NCI-H526 (cell line): Measurements from ENCODE around the gene IGF2BP3.

Source experiments
- DNase-seq, 2 experiments: peaks; one replicate each; lab custom pipeline; 2025; lab: John Stamatoyannopoulos, UW

IGF2BP3 gene

DNA sequence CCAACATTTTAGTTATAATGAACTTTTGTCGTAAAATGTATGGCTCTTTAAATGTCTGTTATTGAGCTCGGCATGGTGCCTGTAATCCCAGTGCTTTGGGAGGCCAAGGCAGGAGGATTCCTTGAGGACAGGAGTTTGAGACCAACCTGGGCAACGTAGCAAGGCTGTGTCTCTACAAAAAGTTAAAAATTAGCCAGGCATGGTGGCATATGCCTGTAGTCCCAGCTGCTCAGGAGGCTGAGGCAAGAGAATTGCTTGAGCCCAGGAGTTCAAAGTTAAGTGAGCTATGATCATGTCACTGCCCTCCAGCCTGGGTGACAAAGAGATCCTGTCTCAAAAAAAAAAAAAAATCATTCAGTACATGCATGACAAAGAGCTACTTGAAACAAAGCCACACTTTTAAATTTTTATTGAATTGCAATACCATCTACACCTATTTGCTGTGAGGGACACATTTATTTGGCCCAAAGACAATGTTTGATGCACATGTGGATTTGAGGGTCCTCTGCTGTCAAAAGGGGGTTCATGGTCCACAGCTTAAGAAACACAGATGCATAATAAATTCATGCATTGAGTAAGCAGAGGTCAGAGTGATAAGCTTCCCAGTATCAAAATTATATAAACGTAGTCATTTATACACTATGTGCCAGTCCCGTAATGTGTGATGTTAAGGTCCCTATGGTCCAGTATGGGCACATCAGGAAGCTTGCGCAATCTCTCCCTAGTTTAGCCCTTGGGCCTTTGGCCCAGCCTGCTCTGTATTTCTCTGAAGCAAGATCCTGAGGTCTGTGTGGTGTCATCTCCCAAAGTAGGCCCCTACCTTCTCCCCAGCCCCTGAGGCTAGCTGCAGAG, 175.5 kb downstream of the IGF2BP3 start:
- no peak for DNase-seq

DNA sequence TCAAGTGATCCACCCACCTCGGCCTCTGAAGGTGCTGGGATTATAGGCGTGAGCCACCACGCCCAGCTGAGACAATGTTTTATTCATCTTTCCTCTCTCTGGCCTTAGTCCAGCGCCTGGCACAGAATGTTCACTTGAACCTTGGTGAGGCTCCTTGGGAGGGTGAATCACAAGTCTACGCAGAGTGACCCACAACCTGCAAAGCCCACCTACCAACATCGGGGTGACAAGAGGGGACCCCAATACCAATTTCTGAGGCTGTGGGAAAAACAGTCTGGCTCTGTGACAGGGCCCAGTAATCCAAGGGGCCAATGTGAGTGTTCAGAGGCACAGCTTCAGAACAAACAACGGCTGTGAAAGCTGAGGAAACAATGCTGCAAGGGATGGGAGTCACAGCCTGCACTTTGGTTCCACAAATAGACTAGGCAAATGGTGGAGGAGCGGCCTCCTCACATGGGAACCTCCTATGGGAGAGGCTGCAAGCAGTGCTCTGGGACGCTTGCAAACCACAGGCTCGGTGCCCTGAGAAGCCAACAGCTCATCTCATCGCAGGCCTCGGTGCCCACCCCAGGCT, 176.7 kb downstream of the IGF2BP3 start:
- no peak for DNase-seq

DNA sequence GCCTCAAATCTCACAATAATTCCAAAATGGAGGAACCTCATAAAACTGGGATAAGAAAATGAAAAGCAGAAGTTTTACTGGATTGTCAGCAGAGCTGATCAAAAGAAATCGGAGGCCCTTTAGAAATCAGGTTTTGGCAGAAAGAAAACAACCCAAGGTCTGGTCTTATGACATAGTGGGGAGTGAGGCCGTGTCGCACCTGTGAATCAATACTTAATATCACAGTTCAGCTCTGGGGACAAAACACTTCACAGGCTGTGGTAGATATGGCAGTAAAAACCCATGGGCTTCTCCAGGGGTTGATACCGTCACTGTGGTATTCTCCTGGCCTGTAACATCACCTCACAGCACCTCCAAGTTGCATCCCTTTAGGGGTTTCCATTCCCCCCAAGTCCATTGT, 177.7 kb downstream of the IGF2BP3 start:
- no peak for DNase-seq

DNA sequence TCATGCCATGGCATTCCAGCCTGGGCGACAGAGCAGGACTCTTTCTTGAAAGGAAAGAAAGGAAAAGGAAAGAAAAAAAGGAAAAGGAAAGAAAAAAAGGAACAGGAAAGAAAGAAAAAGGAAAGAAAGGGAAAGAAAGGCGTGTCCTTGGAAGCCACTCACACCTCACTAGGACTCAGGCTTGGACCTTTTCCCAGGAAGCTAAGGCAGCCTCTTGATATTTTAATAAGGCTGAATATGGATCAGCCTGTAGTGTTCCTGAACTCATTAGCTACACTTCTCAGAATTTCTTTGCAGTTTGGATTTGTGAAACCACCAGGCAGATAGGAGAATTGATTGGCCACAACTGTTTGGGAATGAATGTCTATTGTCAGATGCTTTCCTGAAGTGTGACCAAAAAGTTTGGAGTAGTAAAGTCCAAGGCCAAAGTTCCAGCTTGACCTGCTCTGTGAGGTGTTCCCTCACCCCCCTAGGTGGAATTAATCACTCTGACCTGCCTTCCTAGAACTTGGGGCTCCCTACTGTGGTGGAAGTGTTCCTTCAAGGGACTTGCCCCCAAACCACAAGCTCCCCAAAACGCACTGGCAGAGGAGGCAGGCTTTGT, 178.2 kb downstream of the IGF2BP3 start:
- DNase-seq: no peak

DNA sequence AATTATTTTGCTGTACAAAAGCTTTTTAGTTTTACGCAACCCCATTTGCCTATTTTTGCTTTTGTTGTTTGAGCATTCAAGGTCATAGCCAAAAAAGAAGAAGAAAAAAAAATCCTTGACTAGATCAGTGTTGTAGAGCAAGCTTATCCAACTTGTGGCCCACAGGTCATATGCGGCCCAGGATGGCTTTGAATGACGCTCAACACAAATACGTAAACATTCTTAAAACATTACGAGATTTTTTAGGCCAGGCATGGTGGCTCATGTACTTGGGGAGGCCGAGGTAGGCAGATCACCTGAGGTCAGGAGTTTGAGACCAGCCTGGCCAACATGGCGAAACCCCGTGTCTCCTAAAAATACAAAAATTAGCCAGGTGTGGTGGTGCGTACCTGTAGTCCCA, 179.3 kb downstream of the IGF2BP3 start:
- DNase-seq: no peak

DNA sequence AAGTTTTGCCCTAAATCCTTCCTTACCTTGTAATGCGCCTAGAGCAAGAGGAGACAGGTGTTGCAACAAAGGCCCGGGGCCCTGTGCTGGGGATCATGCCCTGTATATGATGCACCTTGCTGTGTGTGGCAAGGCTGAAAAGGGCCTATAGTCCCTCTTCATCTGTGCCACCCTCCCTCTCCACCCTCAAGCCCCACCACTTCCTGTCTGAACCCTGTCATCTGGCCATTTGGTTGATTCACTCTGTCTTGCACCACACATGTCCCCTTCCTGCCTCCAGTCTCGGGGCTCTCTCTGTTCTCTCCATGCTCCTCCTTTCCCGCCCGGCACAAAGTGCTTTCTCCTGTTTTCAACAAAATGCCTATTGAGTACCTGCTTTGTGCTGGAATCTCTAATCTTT, 182.7 kb downstream of the IGF2BP3 start:
- no peak for DNase-seq

DNA sequence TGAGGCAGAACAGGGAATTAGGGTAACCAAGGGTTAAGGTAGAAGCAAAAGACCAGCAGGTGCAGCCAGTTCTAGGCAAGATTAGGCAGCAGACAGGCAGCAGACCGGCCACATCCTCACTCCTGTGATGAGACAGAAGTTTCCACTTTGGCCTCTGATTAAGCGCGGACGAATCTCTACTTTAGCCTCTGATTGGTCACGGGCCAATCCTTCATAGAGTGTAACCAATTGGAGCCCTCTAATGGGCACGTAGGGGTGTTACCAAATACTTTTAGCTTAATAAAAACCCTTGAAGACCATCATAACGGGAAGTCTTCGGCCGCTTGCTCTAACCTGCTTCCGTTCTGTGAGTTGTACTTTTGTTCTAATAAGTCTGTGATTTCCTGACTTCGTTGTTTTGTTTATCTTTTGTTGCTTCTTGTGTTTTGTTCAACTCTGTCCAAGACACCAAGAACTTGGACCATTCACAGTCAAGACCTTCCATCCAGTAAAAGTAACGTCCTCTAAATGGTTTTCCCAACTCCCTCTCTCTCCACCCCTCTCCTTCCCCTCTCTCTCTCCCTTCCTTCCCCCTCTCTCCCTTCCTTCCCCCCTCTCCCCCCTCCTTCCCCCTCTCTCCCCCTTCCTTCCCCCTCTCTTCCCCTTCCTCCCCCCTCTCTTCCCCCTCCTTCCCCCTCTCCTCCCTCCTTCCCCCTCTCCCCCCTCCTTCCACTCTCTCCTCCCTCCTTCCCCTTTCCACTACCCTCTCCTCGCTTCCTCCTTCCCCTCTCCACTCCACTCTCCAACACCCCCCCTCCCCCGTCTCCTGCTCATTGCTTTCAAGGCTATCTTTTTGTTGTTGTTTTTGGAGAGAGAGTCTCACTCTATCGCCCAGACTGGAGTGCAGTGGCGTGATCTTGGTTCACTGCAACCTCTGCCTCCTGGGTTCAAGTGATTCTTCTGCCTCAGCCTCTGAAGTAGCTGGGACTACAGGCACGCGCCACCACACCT, 184.3 kb downstream of the IGF2BP3 start:
- peak in 1 of 2 experiments; percentile 7 for DNase-seq

DNA sequence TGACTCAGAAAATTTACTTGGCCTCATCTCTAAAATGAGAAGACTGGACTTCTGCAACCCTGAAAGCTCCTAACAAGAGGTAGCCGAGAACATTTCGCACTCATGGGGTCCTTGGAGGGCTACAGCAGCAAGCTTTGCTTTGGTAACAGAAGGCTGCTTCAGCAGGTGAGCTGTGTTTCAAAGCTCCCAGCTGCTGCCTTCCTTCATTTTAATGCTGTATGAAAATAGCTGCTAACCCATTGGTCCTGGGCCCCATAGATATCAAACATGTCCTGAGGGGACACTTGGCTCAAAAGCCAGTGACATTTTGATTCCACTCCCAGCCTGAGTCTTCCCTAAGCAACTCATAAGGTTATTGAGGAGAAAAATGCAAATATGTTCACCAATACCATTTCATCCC, 185.4 kb downstream of the IGF2BP3 start:
- peak in 1 of 2 experiments; percentile 31 for DNase-seq

DNA sequence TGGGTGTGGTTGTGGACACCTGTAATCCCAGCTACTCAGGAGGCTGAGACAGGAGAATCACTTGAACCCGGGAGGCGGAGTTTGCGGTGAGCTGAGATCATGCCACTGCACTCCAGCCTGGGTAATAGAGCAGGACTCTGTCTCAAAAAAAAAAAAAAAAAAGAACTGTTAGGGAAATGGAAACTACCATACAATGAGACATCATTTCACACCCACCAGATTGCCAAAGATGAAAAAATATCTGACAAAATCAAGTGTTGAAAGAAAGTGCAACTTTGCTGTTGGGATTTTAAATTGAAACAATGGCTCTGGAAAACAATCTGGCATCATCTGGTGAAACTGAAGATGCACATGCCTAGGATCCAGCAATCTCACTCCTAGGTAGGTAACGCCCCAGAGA, 187.2 kb downstream of the IGF2BP3 start:
- no peak for DNase-seq

DNA sequence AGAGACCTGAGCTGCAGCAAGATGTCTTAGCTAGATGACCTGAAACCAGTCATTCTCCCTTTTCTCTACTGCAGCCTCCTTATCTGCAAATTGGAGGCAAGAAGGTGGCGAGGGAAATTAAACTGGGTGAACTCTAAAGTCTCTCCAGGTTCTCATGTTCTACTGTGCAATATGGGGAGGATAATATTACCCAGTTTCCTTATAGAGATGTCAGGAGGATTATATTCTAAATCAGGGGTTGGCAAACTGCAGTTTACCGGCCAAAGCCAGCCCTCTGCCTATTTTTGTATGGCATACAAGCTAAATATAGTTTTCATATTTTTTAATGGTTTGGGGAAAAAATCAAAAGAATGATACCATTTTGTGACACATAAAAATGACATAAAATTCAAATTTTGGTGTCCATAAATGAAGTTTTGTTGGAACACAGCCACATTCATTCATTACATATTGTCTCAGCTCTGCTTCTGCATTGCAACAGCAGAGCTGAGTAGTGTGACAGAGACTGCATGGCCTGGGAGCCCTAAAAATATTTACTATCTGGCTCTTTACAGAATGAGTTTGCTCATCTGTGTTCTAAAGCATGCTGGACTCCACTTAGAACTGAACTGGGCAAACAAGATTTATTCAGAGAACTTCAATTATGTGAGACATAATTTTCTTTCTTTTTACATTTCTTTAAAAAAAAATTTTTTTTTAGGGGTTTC, 190.3 kb downstream of the IGF2BP3 start:
- no peak for DNase-seq

DNA sequence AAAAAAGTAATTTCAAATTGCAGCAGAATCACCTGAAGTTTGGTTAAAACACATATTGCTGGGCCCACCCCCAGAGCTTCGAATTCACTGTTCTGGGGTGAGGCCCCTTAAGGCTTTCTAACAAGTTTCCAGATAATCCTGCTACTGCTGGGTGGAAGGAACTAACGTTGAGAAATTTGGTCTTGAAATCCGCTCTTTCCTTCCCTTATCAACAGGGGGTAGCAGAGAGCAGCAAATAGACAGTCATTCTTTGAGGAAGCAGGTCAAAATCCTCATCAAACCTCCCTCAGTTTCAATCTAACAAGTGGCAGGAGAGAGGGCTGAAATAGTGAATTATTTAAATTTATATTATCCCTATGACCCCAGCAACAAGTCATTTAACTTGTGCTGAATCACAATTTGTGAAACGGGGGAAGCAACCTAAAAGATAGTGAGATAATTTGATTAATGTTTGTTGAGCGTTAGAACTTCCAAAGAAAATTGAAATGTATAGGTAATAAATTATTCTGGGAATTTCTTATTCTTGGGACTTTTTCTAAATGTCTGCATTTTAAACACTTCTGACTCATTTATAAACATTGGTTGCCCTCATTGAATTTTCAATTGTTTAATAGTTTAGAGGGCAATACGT, 192.8 kb downstream of the IGF2BP3 start:
- DNase-seq: peak; percentile 52 to 74

DNA sequence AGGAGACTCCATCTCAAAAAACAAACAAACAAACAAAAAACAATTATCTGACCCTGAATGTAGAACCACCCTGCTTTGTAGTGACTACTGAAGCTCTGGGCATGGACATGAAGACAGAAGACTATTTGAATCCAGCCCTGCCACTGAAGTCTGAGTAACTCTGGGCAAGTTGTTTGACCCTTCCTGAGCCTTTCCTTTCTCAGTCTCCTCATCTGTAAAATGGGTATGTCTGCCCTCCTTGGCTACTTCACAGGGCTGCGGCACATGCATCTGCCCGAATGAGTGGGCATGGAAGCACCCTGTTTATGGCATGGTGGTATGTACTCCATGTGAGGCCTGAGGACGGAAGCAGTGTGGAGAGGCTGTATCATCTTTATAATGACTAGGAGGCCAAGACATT, 193.3 kb downstream of the IGF2BP3 start:
- DNase-seq: no peak

DNA sequence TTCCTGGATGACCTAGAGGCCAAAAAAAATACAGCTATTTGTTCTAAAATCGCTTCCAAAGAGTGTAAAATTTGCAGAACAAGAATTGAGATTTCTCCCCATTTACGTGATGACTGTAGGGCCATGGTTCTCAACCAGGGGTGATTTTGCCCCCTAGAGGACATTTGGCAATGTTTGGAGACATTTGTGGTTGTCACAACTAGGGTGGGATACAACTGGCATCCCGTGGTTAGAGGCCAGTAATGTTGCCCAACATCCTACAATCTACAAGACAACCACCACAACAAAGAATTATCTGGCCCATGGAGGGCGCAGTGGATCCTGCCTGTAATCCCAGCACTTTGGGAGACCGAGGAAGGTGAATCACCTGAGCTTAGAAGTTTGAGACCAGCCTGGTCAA, 193.9 kb downstream of the IGF2BP3 start:
- DNase-seq: peak in 1 of 2 experiments; percentile 20

DNA sequence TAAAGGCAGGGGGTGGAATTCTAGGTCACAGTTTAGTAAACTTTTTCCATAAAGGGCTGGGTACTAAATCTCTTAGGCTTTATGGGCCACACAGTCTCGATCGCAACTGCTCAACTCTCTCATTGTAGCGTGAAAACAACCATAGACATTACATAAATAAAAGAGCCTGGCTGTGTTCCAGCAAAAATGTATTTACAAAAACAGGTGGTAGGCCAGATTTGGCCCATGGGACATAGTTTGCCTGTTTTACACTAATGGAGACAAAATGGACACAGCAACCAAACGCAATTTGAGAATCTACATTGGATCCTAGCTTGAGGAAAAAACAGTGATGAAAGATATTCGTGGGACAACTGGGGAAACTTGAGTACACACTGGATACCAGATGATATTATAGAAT, 194.4 kb downstream of the IGF2BP3 start:
- DNase-seq: no peak

DNA sequence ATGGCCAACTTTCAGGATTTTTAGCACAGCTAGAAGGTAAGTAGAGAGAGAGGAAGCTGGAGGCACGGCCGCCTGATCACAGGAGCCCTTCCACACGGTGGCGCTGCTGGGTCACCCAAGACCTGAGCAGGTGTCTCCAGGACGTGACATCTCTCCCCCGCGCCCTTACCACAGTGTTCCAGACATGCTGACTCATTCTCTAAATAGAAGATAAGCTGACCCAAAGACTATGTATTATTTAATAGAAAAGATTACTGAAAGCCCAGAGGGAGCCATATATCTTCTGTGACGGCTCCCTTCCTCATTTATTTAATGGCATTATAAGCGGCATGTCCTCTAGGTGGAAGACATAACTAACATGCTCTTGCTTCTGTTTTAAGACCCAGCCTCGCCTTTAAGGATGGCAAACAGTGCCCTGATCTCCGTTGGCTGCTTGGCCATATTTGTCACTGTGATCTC, 197.1 kb downstream of the IGF2BP3 start:
- peak; percentile 86 to 97 for DNase-seq

DNA sequence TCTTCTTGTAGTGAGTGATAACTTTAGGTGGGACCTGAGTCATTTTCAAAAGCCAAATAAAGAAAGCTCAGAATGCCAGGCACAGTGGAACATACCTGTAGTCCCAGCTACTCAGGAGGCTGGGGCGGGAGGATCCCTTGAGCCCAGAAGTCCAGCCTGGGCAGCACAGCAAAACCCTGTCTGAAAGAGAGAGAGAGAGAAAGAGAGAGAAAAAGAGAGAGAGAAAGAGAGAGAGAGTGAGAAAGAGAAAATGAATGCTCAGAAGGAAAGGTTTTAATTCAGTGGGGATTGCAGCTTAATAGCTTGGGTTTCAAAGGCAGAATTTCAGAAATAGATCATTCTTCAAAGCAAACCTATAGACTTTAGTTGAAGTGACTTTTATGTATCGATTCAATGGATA, 198.0 kb downstream of the IGF2BP3 start:
- DNase-seq: no peak

DNA sequence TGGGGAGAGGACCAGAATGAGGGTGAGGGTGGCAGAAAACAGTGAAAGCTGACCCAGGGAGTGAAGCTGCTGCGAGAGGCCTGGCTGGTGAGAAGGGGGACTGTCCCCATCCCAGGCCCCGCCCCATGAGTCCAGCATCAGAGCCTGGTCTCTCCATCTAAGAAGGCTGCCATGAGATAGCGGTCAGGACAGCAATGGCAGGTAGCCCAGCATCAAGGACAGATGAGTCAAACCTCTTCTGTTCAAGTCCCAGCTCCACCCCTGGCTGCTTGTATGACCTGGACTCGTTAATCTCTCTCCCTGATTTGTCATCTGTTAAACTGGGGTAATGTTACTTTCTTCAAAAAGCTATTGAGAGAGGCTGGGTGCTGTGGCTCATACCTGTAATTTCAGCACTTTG, 201.5 kb downstream of the IGF2BP3 start:
- no peak for DNase-seq

DNA sequence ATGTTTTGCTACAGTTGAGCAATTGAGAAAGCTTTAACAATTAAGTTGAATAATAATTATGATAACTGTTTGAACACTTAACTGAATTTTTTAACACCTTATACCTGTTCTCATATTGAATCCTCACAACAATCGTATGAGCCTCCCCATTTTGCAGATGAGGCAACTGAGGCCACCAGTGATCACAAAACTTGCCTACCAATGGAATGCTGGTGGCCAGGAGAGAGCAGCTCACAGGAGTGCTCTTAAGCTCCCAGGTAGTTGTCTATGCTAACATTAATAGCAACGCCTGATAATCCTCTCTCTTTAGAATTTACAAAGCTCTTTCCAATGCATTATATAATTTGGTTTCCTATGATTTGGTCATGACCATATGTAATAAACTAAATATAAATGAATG, 202.1 kb downstream of the IGF2BP3 start:
- DNase-seq: no peak

DNA sequence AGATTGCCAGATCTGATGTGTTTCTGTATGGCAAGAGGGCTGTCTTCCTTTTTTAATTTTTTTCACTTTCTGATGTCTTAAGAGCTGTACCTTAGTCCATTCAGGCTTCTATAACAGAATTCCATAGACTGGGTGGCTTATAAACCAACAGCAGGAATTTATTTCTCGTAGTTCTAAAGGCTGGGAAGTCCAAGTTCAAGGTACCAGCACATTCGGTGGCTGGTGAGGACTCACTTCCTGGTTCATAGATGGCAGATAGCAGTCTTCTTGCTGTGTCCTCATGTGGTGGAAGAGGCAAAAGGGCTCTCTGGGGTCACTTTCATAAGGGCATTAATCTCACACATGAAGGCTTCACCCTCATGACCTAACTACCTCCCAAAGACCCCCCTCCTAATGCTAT, 202.9 kb downstream of the IGF2BP3 start:
- DNase-seq: no peak

DNA sequence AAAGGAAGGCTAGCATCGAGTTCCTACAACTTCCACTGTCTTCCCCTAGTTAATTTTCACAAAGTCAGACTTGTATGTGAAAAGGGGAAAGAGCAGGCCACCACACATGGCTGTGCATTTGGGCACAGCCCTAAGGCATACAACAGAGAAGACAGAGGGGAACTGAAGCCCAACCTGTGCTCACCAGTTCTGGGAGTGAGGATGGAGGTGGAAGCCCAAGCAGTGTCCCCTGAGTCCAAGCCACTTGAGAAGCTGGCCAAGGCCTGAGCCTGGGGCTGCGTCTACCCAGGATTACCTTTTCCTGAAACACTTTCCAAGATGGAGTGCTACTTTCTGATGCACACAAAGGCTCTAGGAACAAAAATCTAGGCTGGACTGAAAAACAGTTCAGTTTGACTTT, 203.4 kb downstream of the IGF2BP3 start:
- no peak for DNase-seq

DNA sequence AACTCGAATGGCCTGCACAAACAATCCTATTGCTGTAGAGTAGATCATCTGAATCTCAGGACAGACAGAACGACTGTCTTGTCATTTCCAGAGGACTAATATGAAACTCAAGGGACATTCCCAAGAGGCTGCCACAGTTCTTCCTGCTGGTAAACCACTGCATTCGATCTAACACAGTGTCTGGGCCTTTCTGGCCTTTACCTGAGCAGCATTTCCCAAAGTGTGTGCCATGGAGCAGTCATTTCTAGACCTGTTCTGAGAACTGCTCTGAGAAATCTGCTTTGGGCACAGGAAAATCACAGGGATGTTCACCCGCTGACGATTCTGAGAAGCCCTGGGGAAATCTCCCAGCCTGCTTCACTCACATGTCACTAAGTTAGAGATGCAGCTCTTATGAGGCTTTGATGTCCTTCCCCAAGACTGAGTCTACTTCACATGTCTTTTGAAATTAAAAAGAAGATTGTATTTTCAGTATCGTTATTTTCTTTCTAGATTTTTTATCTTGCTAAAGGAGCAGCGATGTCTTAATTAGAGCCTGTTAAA, 205.3 kb downstream of the IGF2BP3 start:
- DNase-seq: no peak
